H4 (cell line): ENCODE data around the gene SLIT1. TPM values are rescaled to one million over a fixed set of nuclear protein-coding genes. Genes with fewer than 3 reads are reported as not detected.

Experiments used
- DNase-seq: peaks from one replicate; pipeline ENCODE4 v3.0.0-alpha.2; 2015; ENCODE audit warnings: low spot score
- total RNA-seq: library from RNA; depleted of rRNA; stranded (reverse); fragments of >200 nt; shearing (Covaris generic); gene quantifications from 2 replicates; pipeline ENCODE4 v1.2.3, GENCODE V29; 2014

The SLIT1 gene
- total RNA-seq, 1 experiment from 2014 or later = 0.10 TPM

DNA sequence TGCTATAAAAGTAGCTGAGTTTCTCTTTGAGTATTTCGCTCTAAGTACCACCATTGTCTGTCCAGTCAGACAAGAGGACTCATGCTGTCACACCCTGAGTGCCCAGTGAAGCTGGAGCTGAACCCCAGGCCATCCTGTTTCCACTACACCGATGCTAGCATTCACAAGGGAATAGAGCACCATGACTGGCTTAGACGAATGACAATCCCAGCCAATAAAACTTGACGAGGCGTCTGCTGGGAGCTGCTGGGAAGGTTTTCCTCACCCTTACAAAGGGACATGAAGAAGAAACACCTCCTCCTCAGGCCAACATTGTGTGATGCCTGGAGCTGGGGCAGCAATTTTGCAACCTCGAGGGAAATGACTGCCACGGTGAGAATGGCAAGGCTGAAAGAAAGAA is 17.5 kb upstream of the SLIT1 start:
- DNase-seq = no peak

DNA sequence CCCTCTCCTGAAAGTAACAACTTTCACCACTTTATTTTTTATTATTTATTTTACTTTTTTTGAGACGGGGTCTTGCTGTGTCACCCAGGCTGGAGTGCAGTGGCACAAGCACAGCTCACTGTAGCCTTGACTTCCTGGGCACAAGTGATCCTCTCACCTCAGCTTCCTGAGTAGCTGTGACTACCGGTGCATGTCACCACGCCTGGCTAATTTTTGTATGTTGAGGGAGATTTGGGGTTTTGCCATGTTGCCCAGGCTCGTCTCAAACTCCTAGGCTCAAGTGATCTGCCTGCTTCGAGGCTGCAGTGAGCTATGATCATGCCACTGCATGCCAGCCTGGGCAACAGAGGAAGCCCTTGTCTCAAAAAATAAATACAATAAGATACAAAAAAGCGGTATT is 14.9 kb upstream of the SLIT1 start:
- no peak for DNase-seq

DNA sequence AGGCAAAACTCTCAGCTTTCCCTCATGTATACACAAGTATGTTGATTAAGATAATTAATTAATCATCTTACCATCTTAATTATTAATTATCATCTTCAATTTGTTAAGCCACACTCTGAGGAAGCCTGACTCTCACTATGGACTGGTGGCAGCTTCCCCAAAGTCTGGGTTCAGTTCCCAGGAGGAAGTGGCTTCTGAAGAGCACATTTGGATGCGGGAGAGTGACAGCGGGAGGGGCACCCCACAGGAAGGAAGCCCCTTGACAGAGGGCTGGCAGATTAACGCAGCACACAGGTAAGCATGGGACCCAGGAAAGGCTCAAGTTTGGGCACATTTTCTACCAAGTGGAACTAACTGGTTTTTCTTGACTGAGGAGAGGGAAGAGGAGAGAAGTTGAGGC is 13.4 kb upstream of the SLIT1 start:
- no peak for DNase-seq

DNA sequence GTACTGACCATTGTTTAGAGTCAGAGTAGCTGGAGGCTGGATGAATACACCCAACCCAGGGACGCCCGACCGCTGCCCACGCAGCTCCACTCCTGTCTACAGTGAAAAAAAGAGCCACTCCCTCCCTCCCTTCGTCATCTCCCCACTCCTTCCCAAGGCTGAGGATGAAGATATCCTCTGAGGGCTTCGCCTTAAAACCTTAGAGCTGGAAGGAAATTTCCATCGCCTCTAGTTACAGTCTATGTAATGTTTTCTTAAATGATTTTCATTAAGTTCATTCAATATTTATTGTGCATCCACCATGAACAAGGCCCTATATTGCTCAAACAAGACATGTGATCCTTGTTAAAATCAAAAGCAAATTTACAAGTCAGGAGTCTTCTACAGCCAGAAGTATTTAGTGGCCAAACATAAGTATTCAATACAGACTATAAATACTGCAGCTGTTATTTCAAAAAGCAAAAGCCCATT is 11.3 kb upstream of the SLIT1 start:
- no peak for DNase-seq

DNA sequence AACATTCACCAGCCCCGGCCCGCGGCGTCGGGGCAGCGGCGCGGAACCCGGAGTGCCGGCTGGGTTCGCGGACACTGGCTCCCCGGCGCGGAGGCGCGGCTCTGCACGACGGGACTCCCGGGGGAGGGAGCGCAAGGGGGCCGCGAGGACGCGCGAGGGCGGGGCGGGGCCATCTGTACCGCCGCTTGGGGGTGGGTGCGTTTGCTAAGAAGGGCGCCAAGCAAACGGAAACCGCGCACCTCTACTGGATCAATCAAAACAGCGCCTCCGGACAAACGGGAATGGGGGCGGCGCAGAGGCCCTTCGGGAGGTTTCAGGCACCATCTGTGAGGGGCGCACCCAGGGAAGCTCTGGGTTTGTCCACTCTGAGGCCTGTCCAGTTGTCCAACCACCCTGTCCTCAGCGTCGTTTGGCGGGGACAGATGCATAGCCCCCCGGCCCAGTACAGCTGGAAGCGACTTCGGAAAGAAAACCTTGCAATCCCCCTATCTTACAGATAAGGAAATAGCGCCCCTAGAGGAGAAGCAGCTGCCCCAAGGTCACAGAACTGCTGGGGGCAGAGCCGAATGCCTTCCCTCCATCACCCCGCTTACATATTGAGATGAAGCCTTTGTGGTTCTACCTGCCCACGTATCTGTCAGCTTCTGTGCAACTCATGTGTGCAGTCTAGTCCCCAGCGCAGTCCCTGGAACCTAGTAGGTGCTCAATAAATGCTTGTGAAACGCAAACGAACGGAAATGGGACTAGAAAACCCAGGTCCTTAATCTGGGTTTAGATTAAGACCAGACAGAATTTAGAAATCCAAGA is 10.7 kb upstream of the SLIT1 start:
- DNase-seq = peak; percentile 30

DNA sequence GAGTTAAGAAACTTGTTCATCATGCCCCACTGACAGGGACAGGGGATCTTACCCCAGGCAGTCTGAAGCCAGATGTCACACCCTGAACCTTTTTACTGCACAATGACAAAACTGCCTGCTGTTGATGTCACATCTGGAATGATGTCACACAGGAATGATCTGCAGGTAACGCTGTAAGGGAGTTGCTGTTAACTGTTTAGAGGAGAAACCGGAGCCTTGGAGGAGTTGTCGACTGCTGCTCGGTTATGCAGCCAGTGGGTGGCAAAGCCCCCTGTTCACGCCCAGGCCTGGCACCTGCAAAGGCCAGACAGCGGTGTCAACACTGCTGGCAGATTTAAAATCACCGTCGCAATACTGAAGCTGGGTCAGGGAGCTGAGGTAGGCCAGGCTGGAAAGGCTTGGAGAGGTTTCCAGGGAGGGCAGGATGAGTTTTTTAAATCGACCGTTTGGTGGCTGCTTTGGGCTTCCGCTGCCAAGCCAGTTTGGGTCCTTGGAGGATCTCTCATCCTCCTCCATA is 10.0 kb upstream of the SLIT1 start:
- DNase-seq = no peak

DNA sequence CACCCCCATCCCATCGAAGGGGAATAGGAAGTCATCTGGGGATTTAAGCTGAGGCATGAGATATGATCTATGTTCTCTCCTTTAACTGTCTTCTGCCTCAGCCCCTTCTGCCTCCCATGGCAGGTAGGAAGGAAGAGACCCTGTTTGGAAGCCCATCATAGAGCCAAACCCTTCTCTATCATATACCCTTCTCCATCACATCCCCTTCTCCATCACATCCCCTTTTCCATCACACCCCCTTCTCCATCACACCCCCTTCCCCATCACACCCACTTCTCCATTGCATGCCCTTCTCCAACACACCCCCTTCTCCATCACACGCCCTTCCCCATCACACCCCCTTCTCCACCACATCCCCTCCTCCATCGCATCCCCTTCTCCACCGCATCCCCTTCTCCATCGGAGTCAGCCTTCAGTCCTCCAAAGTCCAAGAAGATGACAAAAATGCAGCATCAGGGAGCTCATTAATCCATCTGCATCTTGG is 7.2 kb upstream of the SLIT1 start:
- no peak for DNase-seq

DNA sequence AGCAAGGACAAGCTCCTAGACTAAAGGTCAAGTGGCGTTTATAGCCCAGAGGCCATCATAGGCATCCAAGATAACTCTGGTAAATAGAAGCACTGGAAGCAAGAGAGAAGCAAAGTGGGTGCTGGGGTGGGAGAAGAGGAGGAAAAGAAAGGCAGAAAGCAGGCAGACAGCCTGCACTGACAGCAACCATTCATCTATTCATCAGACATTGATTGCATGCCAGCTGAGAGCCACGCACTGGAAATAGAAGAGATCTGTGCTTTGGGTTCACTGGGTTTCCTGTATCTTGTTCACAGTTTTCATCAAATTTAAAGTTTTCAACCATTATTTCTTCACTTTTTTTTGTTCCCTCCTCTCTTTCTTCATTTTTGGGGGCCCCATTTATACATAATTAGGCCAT is 4.7 kb upstream of the SLIT1 start:
- no peak for DNase-seq

DNA sequence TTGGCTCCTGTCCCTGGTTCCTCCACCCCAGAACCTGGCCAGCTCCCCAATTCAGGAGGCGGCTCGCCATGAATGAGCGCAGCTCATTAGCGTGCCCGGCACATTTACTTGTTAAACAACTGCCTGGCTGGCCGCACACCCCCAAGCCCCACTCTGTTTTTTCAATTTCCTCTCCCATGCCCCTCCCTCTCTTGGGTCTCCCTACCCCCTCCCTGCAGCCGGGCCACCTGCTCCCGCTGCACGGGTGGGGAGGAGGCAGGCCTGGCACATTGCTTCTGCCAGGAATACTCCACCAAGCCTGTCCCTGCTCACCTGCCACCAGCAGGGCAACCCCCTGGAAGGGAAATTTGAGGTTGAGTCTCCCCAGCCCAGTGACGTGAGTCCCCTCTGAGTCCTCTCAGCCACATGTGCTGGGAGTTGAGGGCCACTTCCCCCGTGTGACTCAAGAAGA is 2.5 kb upstream of the SLIT1 start:
- DNase-seq = no peak

DNA sequence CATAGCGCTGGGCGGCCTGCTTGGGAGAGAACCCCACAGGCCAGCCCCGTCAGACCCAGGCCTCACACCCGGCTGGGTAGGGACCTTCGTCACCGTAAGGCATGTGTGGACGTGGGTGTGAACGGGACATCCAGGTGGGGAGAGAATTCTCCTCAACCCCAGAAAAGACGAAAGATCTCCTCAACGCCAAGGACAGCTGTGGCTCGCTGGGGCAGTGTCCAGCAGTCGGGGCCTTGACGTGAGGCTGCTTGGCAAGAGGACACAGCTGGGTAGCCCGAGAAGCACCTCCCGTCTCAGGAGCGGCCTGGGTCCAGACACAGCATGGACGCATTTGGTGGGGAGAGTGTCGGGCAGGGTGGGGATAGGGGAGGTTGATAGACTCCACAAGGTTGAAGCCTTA is 1.2 kb upstream of the SLIT1 start:
- DNase-seq = no peak

DNA sequence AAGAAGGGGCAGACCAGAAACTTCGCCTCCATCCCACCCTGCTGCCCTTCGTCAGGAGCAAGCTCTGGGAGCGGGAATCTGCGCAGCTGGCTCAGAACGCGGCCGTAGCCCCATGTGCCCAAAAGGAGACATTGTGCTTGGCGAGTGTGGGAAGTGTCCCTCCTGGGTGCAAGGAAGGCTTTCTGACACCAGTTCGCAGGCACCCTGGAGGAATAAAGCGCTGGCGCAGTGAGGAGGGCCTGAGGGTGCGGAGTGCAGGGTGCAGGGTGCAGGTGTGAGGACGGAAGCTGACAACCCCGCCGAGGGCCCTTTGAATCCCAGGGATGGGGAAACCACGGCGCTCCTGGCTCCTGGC is 811 bp downstream of the SLIT1 start:
- no peak for DNase-seq

DNA sequence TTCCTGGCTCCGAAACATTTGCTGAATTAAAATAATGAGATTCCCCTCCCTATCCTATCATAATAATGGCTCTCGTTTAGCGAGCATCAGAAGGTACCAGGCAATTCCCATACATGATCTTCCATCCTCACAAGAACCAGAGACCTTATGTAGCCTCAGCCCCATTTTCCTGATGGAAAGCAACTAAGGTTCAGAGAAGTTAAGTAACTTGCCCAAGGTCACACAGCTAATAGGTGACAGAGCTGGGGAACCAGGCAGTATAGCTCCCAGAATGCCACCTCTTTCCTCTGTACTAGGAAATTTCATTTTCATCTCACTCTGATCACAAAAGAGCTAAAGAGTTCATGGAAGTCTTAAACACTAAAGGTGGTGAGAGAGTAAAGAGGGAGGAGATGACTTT is 2.4 kb downstream of the SLIT1 start:
- DNase-seq = no peak

DNA sequence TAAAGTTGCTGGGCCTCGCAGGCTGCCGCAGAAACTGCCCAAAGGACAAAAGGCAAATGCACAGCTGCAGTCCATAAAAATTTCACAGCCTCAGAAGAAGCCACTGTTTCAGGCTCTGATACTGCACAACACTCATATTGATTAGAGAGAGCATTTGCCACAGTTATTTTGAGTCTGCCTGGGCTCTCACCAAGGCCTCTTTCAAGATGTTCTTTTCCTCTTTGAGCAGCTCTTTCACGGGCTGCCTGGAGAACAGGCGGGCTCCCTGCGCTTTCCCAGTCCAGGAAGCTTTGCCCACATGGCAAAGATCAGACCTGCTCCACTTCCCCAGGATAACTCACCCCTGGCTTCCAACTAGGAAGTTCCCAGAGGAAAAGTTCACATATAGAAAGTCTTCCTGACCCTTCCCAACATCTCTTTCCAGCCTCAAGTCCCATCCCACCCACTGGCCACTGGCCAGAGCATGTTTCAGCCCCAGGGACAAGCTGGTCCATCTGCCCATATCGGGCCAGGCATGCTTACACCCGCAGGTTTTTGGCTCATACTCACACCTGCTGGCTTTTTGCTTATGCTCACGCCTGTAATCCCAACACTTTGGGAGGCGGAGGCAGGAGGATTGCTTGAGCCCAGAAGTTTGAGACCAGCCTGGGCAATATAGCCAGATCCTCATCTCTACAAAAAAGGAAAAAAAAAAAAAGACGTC is 3.3 kb downstream of the SLIT1 start:
- no peak for DNase-seq

DNA sequence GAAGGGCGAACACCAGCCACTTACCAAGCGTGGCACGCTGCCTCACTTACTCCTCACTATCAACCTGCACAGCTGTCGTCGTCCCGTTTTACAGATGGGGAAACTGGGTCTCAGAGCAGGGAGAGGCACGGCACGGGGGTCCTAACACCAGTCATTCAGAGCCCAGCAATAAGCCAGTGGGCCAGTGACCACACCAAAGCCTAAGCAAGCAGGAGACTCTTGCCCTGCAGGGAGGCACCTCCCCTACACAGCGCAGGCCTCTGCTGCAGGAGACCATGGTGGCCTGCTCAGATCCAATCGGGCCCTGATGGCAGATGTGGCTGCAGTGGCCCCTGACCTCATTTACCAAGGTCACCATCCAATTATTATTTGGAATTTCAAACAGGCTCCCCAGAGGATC is 4.8 kb downstream of the SLIT1 start:
- DNase-seq = no peak

DNA sequence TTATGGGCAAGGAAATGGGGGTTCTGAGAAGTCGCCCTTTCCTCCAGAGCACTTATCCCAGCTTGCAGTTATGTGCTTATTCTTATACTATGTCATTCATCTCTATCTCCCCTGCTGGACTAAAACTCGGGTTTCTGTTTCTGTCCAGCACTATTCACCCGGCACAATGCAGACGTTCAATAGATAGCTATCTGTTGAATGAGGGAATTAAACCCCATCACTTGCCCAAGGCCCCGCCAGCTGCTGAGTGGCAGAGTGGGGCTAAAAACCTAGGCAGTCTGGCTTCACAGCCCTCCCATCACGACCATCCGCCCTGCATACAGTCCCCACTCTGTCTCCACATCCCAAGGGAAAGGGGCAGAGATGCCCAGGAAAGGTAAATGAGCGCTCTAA is 5.4 kb downstream of the SLIT1 start:
- no peak for DNase-seq

DNA sequence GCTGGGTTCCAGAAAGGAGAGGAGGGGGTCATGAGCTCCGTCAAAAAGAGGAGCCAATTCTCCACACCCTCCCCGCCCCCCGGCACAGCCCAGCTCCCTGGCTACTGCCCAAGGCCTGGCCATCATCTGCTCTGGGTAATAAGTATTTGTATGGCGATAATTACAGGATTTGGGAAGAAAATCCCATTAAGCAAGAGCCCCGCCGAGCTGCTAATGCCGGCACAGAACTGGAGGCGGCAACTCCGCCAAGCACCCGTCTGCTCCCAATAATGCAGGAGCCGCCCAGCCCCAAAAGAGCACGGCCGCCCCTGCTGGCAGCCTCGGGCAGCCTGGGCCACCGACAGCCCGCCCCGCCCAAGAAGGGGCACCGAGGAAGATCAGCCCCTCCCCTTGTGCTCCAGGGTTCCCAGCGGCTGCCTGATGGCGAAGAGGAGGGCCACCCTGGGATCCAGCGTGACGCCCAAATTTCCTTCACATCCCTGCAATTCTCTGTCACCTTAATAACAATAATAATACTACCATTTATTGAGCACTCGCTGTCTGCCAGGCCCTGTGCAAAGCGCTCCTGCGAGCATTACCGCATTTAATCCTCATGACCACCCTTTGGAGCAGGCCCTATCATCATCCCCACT is 5.9 kb downstream of the SLIT1 start:
- no peak for DNase-seq

DNA sequence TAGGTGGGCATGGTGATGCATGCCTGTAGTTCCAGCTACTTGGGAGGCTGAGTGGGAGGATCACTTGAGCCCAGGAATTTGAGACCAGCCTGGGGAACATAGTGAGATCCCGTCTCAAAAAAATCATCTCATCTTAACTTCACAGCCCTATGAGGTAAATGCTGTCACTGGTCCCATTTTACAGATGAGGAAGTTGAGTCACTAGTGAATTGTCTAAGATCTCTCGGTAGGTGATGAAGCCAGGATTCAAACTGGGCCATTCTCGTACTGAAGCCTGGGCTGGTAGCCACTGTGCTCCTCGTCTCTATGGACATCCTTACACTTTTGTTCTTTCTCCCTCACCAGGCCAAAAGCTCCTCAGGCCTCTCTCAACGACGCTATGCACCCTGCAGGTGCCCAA is 6.4 kb downstream of the SLIT1 start:
- DNase-seq = no peak

DNA sequence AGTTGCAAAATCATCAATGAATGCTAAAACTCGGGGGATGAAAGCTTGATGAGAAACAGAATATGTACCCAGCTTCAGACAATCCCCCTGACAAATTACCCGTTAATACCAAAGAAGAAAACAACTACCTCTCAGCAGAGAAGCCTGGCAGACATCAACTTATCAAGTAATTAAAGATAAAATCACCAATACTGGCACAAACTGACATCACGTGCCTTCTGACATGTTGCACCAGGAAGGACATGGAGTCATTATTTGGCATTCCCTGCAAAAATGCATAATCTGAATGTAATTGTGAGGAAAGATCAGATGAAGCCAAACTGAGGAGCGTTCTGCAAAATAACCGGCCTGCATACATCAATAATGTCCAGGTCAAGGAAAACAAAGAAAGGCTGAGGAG is 7.7 kb downstream of the SLIT1 start:
- DNase-seq = no peak

DNA sequence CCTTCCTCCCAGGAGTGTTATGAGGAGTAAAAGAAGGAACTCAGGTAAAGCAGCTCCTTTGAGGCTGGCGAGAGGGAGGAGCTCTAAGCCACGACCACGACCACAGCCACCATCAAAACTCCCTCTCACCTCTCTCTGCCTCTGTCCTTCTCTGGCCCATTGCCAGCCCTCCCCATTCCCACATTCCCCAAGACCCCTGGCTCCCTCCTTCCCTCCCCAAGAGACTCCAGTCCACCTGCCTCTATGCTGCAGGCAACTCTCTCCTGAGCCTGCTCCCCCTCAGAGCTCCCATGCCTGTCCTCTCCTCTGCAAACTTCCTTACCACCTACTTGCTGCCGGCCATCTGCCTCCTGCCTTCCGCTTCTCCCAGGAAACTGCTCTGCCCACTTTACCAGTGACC is 9.5 kb downstream of the SLIT1 start:
- DNase-seq = no peak

DNA sequence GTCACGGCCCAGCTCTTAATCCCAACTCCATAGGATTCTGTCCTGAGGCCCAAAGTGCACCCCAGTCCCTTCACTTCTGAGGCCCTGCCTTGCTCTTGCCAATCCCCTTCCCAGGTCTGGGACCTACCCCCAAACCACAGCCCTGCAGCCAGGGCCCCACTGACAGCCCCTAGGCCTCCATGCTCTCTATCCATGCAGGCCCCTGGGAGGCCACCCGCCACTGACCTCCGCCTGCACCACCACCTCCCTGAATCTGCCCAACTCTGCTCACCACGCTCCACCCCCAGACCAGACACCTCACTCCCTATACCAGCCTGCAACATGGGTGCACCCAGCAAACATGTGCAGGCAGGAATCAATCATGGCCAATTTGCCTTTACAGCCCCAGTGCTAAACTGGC is 10.2 kb downstream of the SLIT1 start:
- DNase-seq = no peak

DNA sequence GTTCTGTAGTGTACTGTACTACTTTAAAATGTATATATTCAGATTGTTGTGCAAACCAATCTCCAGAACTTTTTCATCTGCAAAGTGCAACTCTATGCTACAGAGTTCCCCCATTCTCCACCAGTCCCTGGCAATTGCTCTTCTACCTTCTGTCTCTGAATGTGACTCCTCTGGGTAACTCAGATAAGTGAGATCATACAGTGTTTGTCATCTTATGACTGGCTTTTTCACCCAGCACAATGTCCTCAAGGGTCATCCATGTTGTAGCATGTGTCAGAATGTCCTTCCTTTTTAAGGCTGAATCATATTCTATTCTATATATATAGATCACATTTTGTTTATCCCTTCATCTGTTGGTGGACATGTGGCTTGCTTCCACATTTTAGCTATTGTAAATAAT is 10.8 kb downstream of the SLIT1 start:
- no peak for DNase-seq

DNA sequence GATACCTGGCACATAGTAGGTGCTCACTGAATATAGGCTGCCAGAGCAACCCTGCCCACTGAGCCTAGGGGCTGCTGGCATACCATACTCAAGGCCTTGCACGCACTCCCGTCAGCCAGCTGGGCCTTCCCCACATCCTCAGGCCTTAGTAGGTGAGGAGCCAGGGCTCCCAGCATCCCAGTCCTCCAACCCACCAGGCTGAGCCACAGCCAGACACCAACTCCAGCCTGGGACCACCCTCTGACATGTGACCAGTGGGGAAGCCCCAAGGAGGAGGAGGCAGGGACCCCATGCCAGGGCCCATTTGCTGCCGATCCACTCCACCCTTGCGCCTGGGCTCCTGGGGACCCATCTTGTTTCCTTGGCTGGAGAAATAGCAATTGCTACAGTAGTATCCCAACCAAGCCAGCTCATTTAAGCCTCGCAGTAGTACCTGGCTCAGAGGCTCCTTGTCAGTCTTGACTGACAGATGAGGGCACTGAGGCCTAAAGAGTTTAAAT is 11.4 kb downstream of the SLIT1 start:
- DNase-seq = no peak
